Peyer's patch (tissue), 4 donors: ENCODE results near the gene ZMIZ1.

ENCODE experiments used
- CTCF ChIP-seq, 6 experiments: fragments of 450-650 bp in 4 of 6; fragments of 200-600 bp in 2 of 6; sonication (generic) in 1 of 6; IDR thresholded peaks; one replicate each; pipeline ENCODE4 v1.5.1; 2017 to 2019; ENCODE audit warnings: antibody characterized with exemption in 6 of 6, mild to moderate bottlenecking in 3 of 6, moderate library complexity in 1 of 6
- POLR2A ChIP-seq, 2 donors: fragments of 450-650 bp; IDR thresholded peaks; one replicate each; pipeline ENCODE4 v1.5.1; 2017; ENCODE audit warnings: antibody characterized with exemption in 2 of 2, mild to moderate bottlenecking in 2 of 2, moderate library complexity in 2 of 2

GRCh38 chr10:79334573-79334972 lies 265.8 kb downstream of the ZMIZ1 start:
- TF ChIP-seq CTCF (IDR thresholded peaks at IDR 0.05) (no peak), POLR2A (IDR thresholded peaks at IDR 0.05) (no peak)
